AG09309 (cell line): Measurements from ENCODE around the gene WBP2NL.

Source experiments
- DNase-seq: peaks from one replicate; pipeline ENCODE4 v3.0.0-alpha.2; 2010; ENCODE audit warnings: low read depth
- H3K4me3 ChIP-seq: 2 replicates; pipeline ENCODE4 v1.5.1; 2011; ENCODE audit warnings: mild to moderate bottlenecking, low read depth, low read length, moderate library complexity; ENCODE audit not compliant: control insufficient read depth
- TF ChIP-seq, protein P1 (sequence below): IDR thresholded peaks from 2 replicates; pipeline ENCODE4 v1.5.1; 2011; ENCODE audit warnings: mild to moderate bottlenecking, low read depth, low read length, inconsistent platforms; ENCODE audit not compliant: insufficient read depth, control insufficient read depth; ENCODE audit errors: missing control alignments

The WBP2NL gene

DNA sequence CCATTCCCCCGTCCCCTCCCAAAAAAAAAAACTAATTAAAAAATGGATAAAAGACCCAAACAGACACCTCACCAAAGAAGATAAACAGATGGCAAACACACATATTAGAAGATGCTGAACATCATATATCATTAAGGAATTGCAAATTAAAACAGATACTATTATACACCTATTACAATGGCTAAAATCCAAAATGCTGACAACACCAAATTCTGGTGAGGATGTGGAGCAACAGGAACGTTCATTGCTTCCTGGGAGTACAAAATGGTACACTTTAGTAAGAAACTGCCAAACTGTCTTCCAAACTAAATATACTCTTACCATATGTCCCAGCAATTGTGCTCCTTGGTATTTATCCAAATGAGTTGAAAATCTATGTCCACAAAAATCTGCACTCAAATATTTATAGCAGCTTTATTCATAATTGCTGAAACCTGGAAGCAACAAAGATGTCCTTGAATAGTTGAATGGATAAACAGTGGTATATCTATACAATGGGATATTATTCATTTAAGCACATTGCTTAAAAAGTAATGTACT lies 52.1 kb downstream of the WBP2NL start:
- TF ChIP-seq, protein P1, sequence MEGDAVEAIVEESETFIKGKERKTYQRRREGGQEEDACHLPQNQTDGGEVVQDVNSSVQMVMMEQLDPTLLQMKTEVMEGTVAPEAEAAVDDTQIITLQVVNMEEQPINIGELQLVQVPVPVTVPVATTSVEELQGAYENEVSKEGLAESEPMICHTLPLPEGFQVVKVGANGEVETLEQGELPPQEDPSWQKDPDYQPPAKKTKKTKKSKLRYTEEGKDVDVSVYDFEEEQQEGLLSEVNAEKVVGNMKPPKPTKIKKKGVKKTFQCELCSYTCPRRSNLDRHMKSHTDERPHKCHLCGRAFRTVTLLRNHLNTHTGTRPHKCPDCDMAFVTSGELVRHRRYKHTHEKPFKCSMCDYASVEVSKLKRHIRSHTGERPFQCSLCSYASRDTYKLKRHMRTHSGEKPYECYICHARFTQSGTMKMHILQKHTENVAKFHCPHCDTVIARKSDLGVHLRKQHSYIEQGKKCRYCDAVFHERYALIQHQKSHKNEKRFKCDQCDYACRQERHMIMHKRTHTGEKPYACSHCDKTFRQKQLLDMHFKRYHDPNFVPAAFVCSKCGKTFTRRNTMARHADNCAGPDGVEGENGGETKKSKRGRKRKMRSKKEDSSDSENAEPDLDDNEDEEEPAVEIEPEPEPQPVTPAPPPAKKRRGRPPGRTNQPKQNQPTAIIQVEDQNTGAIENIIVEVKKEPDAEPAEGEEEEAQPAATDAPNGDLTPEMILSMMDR, result no peak
- no peak overlapping the region for H3K4me3 ChIP-seq

GRCh38 chr22:42052765-42053164 lies 54.2 kb downstream of the WBP2NL start:
- H3K4me3 ChIP-seq, result no peak overlapping the region
- TF ChIP-seq, protein P1, result no peak
- no peak for DNase-seq

More for the DNA sequence above, 52.1 kb downstream of the WBP2NL start:
- no peak for DNase-seq

GRCh38 chr22:42056757-42057511 lies 58.3 kb downstream of the WBP2NL start:
- no peak for DNase-seq
- no peak overlapping the region for H3K4me3 ChIP-seq
- TF ChIP-seq, protein P1, result no peak

DNA sequence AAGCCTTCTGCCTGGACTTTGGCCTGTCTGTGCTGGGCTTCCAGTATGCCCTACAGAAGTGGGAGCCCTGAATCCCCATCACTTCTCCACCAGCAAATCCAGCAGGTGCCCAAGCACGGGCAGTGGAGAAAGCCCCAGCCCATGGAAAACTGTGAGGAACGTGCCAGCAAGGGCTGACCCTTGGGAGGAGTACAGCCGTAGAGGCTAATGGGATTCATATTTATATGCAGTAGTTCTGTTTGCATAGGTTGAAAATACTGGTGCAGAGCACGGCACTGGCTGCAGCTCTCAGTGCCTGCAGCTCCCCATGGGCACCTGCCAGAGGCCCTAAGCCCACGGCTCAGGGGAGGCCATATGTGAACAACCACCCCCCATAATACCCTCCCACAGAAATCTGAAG lies 61.9 kb downstream of the WBP2NL start:
- TF ChIP-seq, protein P1, result no peak
- no peak for DNase-seq
- H3K4me3 ChIP-seq, result no peak overlapping the region

- DNase-seq, result no peak
- TF ChIP-seq, protein P1, result no peak
- H3K4me3 ChIP-seq, result no peak overlapping the region
Measured at GRCh38 chr22:42061041-42061440, 62.5 kb downstream of the WBP2NL start.

- TF ChIP-seq, protein P1, result no peak
- no peak for DNase-seq
- H3K4me3 ChIP-seq, result no peak overlapping the region
Measured at GRCh38 chr22:42062506-42063170, 64.0 kb downstream of the WBP2NL start.
